Dermis microvascular lymphatic vessel endothelial cell (primary cell): ENCODE measurements around the gene AUTS2. TPM values are rescaled to one million over a fixed set of nuclear protein-coding genes. Genes with fewer than 3 reads are reported as not detected.

Source experiments
- DNase-seq, 2 donors: peaks; one replicate each; pipeline versions ENCODE4 v3.0.0 to v3.0.0-alpha.2; 2010; ENCODE audit warnings: low read depth in 2 of 2
- total RNA-seq: library from RNA; depleted of rRNA; stranded (reverse); fragments of >200 nt; gene quantifications from 2 replicates; pipeline ENCODE4 v1.2.1, GENCODE V29; 2014

The AUTS2 gene
- total RNA-seq, 1 donor from 2014 or later: 0.51 TPM

GRCh38 chr7:69599955-69600709, 1.9 kb downstream of the AUTS2 start:
- DNase-seq: no peak

GRCh38 chr7:69600710-69601519, 2.6 kb downstream of the AUTS2 start:
- DNase-seq: no peak

GRCh38 chr7:69602522-69602921, 4.2 kb downstream of the AUTS2 start:
- DNase-seq: no peak

DNA sequence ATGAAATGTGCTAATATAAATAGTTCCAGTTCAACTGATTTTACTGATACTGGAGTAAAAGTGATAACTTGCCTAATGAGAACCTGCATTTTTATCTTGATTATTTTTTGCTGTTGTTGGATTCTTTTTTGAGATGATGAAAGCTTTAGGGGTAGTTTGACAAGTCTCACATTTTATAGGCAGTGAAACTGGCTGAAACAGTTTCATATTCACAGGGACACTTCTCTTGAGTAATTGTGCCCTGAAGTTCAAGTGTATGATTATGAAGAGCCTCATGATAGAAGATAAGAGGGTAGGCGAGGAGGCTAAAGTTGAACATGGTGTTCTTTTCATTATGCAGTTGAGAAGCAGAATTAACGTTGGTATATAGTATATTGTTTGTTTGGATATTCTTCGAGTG, 5.1 kb downstream of the AUTS2 start:
- DNase-seq: no peak

- DNase-seq: no peak
Measured at GRCh38 chr7:69603937-69604494, 5.7 kb downstream of the AUTS2 start.

- DNase-seq: no peak
Measured at GRCh38 chr7:69605070-69605469, 6.8 kb downstream of the AUTS2 start.

DNA sequence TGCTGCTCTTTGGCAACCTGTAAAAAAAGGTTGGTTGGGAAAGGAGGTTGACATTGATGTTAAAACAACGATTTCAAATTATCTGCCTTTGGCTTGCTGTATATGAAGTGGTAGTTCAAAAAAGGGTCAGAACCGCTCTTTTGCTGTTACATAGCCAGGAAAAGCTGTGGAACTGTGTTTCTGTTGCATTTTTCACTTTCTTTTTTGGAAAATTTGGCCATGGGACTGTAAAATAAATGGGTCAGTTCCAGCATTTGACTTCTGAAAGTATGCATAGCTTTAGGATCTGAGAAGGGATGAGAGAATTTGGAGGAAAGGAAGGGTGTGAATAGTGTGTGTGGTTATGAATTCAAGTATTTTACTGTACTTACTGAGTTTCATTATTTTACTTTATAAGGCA, 7.3 kb downstream of the AUTS2 start:
- no peak for DNase-seq

- no peak for DNase-seq
Measured at GRCh38 chr7:69608049-69608448, 9.8 kb downstream of the AUTS2 start.

DNA sequence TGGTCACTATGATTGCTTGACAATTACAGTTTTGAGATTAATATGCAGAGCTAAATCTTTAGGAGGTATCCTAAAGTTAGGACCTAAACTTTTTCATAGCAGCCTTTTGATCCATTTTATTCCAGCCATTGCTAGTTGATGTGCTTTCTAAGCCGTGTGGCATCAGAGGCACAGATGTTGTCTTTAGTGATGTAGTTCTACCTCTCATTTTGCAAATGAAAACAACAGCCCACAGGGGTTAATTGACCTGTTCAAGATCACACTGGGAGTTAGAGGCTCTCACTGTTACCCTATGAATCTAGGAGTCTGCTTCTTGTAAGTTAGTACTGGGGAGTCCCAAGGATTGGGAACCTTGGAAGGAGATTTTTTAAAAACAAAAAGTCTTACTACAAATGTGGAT, 10.6 kb downstream of the AUTS2 start:
- no peak for DNase-seq

GRCh38 chr7:69609541-69610373, 11.5 kb downstream of the AUTS2 start:
- no peak for DNase-seq

GRCh38 chr7:69610374-69611084, 12.3 kb downstream of the AUTS2 start:
- no peak for DNase-seq

DNA sequence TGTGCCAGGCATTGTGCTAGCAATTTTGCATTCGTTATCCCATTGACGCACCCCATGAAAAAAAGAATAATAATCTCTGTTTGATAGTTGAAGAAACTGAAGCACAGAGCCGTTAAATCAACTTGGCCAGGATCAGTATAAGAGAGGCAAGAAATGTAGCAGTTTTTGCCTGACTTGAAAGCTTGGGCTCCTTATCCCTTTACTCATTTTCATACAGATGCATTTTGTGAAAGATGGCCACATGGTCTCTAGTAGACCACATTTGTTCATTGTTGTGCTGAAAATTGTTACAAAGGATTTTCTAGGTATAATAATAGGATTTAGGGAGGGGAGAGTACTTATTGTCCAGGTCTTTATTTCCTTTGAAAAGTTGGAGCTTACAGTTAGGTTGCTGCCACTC, 14.7 kb downstream of the AUTS2 start:
- DNase-seq: no peak

DNA sequence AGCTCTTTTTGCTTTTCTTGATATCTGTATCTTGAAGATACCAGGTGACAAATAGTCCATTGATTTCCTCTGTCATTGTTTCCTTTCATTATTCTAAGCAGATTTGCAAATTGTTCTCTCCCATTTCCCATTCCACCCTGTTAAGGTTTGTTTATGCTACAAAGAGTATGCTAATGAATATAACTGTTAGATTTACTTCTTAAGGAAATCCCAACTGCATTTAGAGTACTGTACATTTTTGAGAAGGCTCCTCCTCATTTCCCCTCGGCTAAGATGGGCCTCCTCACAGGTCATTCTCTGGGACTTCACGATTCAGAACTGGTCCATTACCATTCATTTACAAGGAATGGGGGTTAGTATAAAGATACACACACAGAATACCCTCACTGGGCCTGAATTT, 15.6 kb downstream of the AUTS2 start:
- DNase-seq: no peak

GRCh38 chr7:69615685-69616084, 17.4 kb downstream of the AUTS2 start:
- no peak for DNase-seq

- no peak for DNase-seq
Measured at GRCh38 chr7:69617364-69617763, 19.1 kb downstream of the AUTS2 start.

DNA sequence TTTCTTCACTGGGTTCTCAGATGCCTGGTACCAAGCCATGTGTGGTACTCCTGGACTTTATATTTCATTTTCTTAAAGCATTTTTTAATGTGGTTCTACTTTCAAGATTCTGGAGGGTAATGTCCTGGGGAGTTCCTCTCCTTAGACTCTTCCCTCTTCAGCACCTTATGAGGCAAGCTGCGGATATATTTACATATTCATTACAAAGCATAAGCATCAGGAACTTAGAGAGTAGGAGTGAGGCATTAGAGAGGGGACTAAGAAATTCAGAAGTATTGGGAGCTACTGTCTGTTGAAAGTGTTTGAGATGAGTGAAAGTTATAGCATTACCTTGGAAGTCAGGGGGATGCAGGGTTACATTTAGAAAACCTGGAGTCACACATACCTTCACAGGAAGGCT, 20.8 kb downstream of the AUTS2 start:
- no peak for DNase-seq

GRCh38 chr7:69619635-69620034, 21.4 kb downstream of the AUTS2 start:
- DNase-seq: no peak

DNA sequence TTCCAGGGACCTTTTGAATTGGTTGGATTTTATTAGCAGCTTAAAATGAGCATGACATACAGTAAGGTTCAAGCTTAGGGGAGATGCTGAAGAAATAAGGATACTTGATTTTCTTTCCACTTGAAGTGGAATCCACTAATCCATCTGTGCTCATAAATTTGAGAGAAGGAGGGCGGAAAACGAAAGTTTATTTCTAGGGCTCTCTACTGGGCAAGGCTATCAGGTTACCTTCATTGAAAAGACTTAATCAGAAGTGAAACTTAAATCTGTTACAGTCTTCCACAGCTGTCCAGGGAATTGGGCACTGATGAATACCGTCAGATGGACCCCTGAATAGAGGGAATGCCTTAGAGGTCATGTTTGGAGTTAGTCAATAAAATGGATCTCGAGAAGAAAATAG, 21.8 kb downstream of the AUTS2 start:
- DNase-seq: no peak

GRCh38 chr7:69620650-69621049, 22.4 kb downstream of the AUTS2 start:
- no peak for DNase-seq

DNA sequence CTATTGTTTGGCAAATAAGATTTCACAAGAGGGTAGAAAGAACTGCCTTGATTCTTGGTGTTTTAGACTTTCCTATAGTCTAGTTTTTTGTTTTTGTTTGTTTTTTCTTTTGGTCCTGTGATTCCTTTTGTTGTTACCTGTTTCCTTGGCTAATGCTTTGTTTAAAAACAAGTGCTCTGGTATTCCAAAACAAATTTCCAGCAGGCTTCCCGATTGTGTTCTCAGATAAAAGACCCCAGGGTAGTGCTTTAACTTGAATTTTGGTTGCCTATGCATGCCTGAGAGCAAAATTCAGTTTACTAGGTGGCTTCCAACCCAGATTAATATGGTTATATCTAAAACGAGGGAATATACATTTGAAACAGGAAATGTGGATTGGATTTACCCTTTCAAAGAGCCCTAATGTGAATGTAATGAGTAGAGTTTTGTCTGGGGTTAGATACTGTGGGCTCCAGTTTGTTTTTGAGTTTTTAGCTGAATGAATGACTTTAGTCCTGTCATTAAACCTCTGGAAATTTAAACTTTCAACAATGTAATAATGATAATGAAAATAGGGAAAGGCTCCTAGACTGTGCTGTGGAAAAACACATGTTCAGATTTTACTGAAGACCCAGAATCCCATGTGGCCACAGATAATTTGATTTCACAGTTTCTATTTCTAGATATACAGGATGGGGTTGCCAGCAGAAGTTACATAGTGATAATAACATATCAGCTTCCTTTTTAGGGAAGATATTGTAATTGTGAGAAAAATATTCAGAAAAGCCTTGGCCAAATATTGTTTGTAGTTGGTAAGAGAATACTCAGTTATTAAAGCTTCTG, 23.9 kb downstream of the AUTS2 start:
- no peak for DNase-seq
